ENCODE results near the gene ANXA6.

Gene ANXA6

DNA sequence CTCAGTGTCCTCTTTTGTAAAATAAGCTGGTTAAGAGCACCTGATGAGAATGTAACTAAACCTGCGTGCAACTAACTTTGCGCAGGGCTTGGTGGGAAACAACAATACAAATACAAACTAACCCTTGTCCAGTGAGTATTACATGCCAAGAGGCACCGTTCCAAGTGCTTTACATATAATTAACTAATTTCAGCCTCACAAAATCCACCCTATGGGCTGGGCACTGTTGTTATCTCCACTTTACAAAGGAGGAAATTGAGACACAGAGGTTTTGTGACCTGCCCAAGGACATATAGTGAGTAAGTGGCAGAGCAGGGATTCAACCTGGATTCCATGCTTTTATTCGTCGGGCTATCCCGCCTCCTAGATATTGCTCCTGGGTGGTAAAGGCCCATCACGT lies 50.5 kb downstream of the ANXA6 start:
- H3K4me3 ChIP-seq (ENCODE audit: control insufficient read depth, low read depth, low read length): no peak overlapping the region
- no peak for DNase-seq (ENCODE audit: low read depth)
- TF ChIP-seq, protein P1, sequence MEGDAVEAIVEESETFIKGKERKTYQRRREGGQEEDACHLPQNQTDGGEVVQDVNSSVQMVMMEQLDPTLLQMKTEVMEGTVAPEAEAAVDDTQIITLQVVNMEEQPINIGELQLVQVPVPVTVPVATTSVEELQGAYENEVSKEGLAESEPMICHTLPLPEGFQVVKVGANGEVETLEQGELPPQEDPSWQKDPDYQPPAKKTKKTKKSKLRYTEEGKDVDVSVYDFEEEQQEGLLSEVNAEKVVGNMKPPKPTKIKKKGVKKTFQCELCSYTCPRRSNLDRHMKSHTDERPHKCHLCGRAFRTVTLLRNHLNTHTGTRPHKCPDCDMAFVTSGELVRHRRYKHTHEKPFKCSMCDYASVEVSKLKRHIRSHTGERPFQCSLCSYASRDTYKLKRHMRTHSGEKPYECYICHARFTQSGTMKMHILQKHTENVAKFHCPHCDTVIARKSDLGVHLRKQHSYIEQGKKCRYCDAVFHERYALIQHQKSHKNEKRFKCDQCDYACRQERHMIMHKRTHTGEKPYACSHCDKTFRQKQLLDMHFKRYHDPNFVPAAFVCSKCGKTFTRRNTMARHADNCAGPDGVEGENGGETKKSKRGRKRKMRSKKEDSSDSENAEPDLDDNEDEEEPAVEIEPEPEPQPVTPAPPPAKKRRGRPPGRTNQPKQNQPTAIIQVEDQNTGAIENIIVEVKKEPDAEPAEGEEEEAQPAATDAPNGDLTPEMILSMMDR (conservative IDR thresholded peaks at IDR 0.05; ENCODE audit: control insufficient read depth, insufficient read depth, low read depth, low read length): no peak

DNA sequence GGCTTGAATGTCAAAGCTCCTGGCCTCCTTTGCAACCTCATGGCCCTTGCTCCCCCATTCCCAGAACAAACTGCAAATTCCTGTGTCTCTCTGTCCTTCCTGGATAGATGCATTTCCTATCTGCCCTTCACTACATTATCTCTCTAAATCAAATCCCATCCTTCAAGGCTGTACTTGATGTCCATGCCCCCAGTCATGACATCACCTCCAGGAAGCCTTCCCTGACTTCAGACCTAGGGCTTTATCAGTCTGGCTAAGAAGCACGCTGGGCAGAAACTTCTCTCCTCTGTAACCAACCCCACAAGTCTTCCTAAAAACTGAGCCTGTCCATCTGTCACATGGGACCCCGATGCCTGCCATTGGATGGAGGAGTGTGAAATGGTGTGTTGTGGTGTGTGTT lies 51.1 kb downstream of the ANXA6 start:
- TF ChIP-seq, protein P1 (conservative IDR thresholded peaks at IDR 0.05; ENCODE audit: control insufficient read depth, insufficient read depth, low read depth, low read length): no peak
- H3K4me3 ChIP-seq (ENCODE audit: control insufficient read depth, low read depth, low read length): no peak overlapping the region
- DNase-seq (ENCODE audit: low read depth): no peak

DNA sequence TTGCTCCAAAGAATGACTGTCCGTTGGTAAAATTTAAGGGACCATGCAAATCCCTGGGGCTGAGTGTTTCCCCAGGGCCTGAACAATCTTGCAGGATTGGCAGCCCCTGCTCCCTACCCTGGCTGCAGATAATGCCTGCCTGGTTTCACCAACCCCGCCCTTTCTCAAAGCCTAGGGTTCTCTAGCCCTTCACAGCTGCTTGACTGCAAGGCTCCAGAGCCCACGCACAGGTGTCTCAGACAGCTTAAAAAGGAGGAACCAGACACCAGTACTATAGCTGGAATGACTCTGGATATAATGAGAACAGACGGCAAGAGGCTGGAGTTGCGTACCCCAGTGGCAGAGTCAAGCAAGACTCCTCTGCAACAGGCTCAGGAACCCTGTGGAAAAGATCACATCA lies 51.5 kb downstream of the ANXA6 start:
- H3K4me3 ChIP-seq (ENCODE audit: control insufficient read depth, low read depth, low read length): no peak overlapping the region
- TF ChIP-seq, protein P1 (conservative IDR thresholded peaks at IDR 0.05; ENCODE audit: control insufficient read depth, insufficient read depth, low read depth, low read length): no peak
- DNase-seq (ENCODE audit: low read depth): no peak

DNA sequence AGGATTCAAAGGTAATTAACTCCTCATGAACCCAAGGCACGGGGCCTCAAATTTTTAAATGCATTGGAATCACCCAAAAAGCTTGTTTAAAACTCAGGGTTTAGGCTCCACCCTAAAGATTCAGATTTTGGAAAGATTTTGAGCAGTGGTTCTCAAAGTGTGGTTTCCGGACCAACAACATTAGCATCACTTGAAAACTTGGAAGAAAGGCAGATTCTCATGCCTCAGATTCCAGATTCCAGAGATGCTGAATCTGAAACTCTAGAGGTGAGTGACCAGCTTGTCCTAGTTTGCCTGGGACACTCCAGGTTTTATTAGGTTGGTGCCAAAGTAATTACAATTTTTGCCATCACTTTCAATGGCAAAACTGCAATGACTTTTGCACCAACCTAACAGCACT lies 52.0 kb downstream of the ANXA6 start:
- no peak overlapping the region for H3K4me3 ChIP-seq (ENCODE audit: control insufficient read depth, low read depth, low read length)
- DNase-seq (ENCODE audit: low read depth): no peak
- TF ChIP-seq, protein P1 (conservative IDR thresholded peaks at IDR 0.05; ENCODE audit: control insufficient read depth, insufficient read depth, low read depth, low read length): no peak

DNA sequence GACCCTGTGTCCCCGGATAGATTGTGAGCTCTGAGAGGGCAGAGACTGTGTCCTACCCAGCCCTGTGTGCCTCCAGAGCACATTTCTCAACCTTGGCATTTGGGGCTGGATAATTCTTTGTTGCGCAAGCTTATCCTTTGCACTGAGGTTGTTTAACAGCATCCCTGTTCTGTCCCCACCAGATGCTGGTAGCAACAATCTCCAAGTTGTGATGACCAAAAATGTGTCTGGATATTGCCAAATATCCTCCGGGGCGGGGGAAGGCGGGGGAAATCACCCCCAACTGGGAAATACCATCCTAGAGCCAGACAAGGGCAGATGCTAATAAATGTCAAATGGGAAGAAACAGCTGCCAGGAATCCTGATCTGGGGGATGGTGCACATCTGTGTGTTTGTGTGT lies 52.8 kb downstream of the ANXA6 start:
- TF ChIP-seq, protein P1 (conservative IDR thresholded peaks at IDR 0.05; ENCODE audit: control insufficient read depth, insufficient read depth, low read depth, low read length): no peak
- peak; percentile 88 for DNase-seq (ENCODE audit: low read depth)
- H3K4me3 ChIP-seq (ENCODE audit: control insufficient read depth, low read depth, low read length): no peak overlapping the region

DNA sequence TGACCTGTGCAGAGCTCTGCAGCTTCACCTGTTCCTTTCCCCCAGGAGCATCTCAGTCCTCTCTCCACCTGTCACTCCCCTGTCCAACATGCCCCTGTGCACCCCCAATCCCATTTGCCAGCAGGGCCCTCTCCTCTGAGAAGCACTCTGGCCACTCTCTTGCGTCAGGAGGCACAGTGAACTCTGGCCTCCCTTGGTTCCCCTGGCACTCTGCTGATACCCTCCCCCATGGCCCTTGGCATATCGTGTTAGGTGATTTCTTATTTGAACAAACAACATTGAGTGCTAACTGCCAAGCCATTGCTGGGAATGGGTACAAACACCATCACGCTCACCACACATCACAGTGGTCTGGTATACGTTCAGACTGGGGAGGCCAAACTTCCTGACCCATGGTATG lies 55.8 kb downstream of the ANXA6 start:
- DNase-seq (ENCODE audit: low read depth): no peak
- TF ChIP-seq, protein P1 (conservative IDR thresholded peaks at IDR 0.05; ENCODE audit: control insufficient read depth, insufficient read depth, low read depth, low read length): no peak

DNA sequence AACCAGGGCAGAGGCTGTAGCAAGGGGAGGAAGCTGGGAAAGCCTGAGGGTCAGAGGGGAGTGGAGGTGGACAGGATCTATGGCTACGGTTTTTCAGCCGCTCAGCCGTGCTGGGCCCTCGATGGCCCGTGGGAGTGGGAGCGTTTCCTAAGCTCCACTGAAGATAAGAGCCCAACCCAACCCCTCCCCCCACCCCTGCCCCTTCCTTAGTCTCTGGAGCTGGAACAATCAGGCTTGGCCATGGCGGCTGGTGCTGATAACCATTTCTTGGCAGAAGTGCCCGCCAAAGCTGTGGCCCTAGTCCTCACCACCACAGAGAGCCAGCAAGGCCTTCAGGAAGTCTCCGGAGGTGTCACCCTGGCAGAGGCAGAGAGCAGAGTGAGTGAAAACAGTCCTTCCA lies 56.4 kb downstream of the ANXA6 start:
- no peak overlapping the region for H3K4me3 ChIP-seq (ENCODE audit: control insufficient read depth, low read depth, low read length)
- TF ChIP-seq, protein P1 (conservative IDR thresholded peaks at IDR 0.05; ENCODE audit: control insufficient read depth, insufficient read depth, low read depth, low read length): no peak
- no peak for DNase-seq (ENCODE audit: low read depth)

More for the DNA sequence above, 55.8 kb downstream of the ANXA6 start:
- H3K4me3 ChIP-seq (ENCODE audit: control insufficient read depth, low read depth, low read length): no peak overlapping the region
